ENCODE results near the gene ACER3. TPM values are rescaled to one million over a fixed set of nuclear protein-coding genes. Genes with fewer than 3 reads are reported as not detected.

ACER3 gene
- total RNA-seq: 10.1 and 16.7 TPM in 2 replicates

GRCh38 chr11:76860539-76861475, at the start of gene ACER3:
Gene ACER3 (plus strand): TSS chr11:76860918. CDS start chr11:76860977, 59 bp downstream.

GRCh38 chr11:77066229-77067042, 205.7 kb downstream of the ACER3 start, which contains the start of gene CAPN5:
Gene CAPN5 (plus strand): TSS chr11:77066971. CDS start chr11:77084887, 17,916 bp downstream.

Other genes starting within 250 kb of the ACER3 start
- gene LRRC32, start 190.2 kb upstream of the ACER3 start, total RNA-seq: 7.5 and 35.9 TPM in 2 replicates
- gene TSKU, start 77.6 kb upstream of the ACER3 start, total RNA-seq: 5.1 and 9.4 TPM in 2 replicates
- gene B3GNT6, start 173.5 kb downstream of the ACER3 start, total RNA-seq: not detected in 2 replicates
- gene CAPN5, start 206.1 kb downstream of the ACER3 start, total RNA-seq: 13.5 and 17.5 TPM in 2 replicates
- gene OMP, start 241.9 kb downstream of the ACER3 start, total RNA-seq: 0.75 TPM in 1 of 2 replicates, not detected in the other